GM12873 (cell line): ENCODE data around the gene DRGX.

Experiments used
- TF ChIP-seq, protein P1 (sequence below): IDR thresholded peaks from 2 replicates; pipeline ENCODE4 v1.5.1; 2012; ENCODE audit warnings: low read depth, mild to moderate bottlenecking, moderate library complexity, low read length, control low read depth; ENCODE audit not compliant: insufficient read depth; ENCODE audit errors: missing control alignments

DRGX gene

GRCh38 chr10:49407151-49407550, 11.3 kb upstream of the DRGX start:
- TF ChIP-seq, protein P1, sequence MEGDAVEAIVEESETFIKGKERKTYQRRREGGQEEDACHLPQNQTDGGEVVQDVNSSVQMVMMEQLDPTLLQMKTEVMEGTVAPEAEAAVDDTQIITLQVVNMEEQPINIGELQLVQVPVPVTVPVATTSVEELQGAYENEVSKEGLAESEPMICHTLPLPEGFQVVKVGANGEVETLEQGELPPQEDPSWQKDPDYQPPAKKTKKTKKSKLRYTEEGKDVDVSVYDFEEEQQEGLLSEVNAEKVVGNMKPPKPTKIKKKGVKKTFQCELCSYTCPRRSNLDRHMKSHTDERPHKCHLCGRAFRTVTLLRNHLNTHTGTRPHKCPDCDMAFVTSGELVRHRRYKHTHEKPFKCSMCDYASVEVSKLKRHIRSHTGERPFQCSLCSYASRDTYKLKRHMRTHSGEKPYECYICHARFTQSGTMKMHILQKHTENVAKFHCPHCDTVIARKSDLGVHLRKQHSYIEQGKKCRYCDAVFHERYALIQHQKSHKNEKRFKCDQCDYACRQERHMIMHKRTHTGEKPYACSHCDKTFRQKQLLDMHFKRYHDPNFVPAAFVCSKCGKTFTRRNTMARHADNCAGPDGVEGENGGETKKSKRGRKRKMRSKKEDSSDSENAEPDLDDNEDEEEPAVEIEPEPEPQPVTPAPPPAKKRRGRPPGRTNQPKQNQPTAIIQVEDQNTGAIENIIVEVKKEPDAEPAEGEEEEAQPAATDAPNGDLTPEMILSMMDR, result no peak

DNA sequence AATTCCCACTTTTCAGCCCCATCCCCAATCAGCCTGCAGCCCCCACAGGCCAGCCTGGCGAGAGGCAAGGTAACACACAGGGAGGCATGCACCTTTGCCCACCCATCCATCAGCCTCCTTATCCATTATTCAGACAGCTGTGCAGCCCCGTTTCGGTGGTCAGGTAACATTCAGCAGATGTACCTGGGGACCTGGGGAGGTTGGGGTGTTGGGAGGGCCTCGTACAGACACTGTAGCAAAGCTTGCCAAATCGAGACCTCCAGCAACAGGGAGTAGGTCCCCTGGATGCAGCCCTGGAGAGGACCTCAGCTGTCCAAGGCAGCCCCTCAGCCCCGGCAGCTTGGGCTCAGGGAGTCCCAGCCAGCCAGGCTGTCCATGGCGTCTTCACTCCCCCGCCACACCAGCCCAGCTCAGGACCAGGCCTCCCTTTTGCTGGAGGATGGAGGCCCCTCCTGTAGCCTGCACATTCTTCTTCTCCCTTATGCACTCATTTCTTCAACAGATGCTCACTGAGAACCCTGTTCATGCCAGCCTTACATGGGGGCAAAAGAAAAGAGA, 8.5 kb upstream of the DRGX start:
- TF ChIP-seq, protein P1, result no peak

- TF ChIP-seq, protein P1, result no peak
Measured at GRCh38 chr10:49403363-49403762, 7.5 kb upstream of the DRGX start.

DNA sequence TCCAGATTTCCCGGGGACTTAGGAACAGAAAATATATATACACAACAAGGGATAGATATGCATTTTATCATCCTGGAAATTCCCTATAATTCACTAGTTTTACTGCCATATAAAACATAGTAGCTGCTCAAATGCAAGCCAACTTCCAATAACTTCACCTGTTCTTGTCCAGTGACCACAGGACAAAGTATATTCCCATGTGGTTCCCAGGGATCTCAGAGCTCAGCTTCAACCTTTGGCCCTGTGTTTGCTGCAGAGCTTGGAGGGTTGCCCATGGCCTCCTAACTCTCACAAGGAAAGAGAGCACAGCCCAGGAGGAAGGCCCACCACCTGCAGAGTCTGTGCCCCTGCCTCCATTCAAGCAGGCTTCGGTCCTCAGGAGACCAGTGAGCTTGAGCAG, 4.5 kb upstream of the DRGX start:
- TF ChIP-seq, protein P1, result no peak

GRCh38 chr10:49398986-49399385, 3.1 kb upstream of the DRGX start:
- TF ChIP-seq, protein P1, result no peak

GRCh38 chr10:49398000-49398861, 2.3 kb upstream of the DRGX start:
- TF ChIP-seq, protein P1, result no peak
